Osteocyte (in vitro differentiated cells): ENCODE data around the gene ZC3H10. TPM values are rescaled to one million over a fixed set of nuclear protein-coding genes. Genes with fewer than 3 reads are reported as not detected.

Source experiments
- DNase-seq: peaks from one replicate; pipeline ENCODE4 v3.0.0; 2021; ENCODE audit warnings: mixed read lengths; ENCODE audit not compliant: unreplicated experiment; ENCODE audit errors: extremely low spot score
- H3K27ac Mint-ChIP-seq: one replicate; pipeline ENCODE4 v1.8.0; 2021; ENCODE audit warnings: mild to moderate bottlenecking, mixed read lengths; ENCODE audit not compliant: unreplicated experiment
- H3K27me3 Mint-ChIP-seq: one replicate; pipeline ENCODE4 v1.8.0; 2021; ENCODE audit warnings: mixed read lengths; ENCODE audit not compliant: unreplicated experiment
- H3K36me3 Mint-ChIP-seq: one replicate; pipeline ENCODE4 v1.8.0; 2021; ENCODE audit warnings: mixed read lengths; ENCODE audit not compliant: unreplicated experiment
- H3K4me1 Mint-ChIP-seq: one replicate; pipeline ENCODE4 v1.8.0; 2021; ENCODE audit warnings: mixed read lengths; ENCODE audit not compliant: unreplicated experiment
- H3K4me3 Mint-ChIP-seq: one replicate; pipeline ENCODE4 v1.8.0; 2021; ENCODE audit warnings: mild to moderate bottlenecking, moderate library complexity, mixed read lengths; ENCODE audit not compliant: unreplicated experiment
- H3K9me3 Mint-ChIP-seq: one replicate; pipeline ENCODE4 v1.8.0; 2021; ENCODE audit warnings: mixed read lengths; ENCODE audit not compliant: unreplicated experiment
- CTCF ChIP-seq: fragments of 200-600 bp; sonication (generic); IDR thresholded peaks from 2 replicates; pipeline ENCODE4 v1.5.0; 2021; ENCODE audit warnings: antibody characterized with exemption, mild to moderate bottlenecking, moderate library complexity
- total RNA-seq: library from RNA; stranded (reverse); gene quantifications from 2 replicates; pipeline ENCODE4 v1.2.1, GENCODE V29; 2021

ZC3H10 gene
- total RNA-seq, 1 donor from 2014 or later: 11.8 TPM

GRCh38 chr12:56078931-56079722 lies 38.9 kb upstream of the ZC3H10 start:
- TF ChIP-seq CTCF: peak; percentile 81
- H3K27ac Mint-ChIP-seq: peak overlapping the region; percentile 85
- no peaks in the 10 kb centered on the region for H3K27me3 Mint-ChIP-seq
- peak; percentile 96 for DNase-seq
- no peaks in the 10 kb centered on the region for H3K9me3 Mint-ChIP-seq
- H3K4me3 Mint-ChIP-seq: peak overlapping the region; percentile 76
- peaks cover 7% of the 10 kb centered on the region for H3K4me1 Mint-ChIP-seq
- H3K36me3 Mint-ChIP-seq: no peaks in the 10 kb centered on the region

GRCh38 chr12:56079723-56080555 lies 38.1 kb upstream of the ZC3H10 start, which contains the start of gene ERBB3:
Gene ERBB3, plus strand, starts transcription at chr12:56080165. Its CDS starts 136 bp downstream, at chr12:56080301.
- TF ChIP-seq CTCF: no peak
- Mint-ChIP-seq H3K36me3 (no peaks in the 10 kb centered on the region), H3K27me3 (no peaks in the 10 kb centered on the region), H3K27ac (peak within 1 kb of the TSS; percentile 85), H3K4me1 (peaks cover 7% of the 10 kb centered on the region), H3K9me3 (no peaks in the 10 kb centered on the region), H3K4me3 (peak within 1 kb of the TSS; percentile 76)
- DNase-seq: peak; percentile 88

GRCh38 chr12:56080556-56081138 lies 37.4 kb upstream of the ZC3H10 start:
- no peak for TF ChIP-seq CTCF
- H3K27me3 Mint-ChIP-seq: no peaks in the 10 kb centered on the region

GRCh38 chr12:56081393-56082347 lies 36.4 kb upstream of the ZC3H10 start:
- peaks cover 7% of the 10 kb centered on the region for H3K4me1 Mint-ChIP-seq
- no peaks in the 10 kb centered on the region for H3K9me3 Mint-ChIP-seq
- H3K36me3 Mint-ChIP-seq: no peaks in the 10 kb centered on the region
- H3K27ac Mint-ChIP-seq: no peak overlapping the region
- H3K27me3 Mint-ChIP-seq: no peaks in the 10 kb centered on the region
- DNase-seq: no peak
- no peak overlapping the region for H3K4me3 Mint-ChIP-seq
- TF ChIP-seq CTCF: no peak

More at GRCh38 chr12:56080556-56081138, 37.4 kb upstream of the ZC3H10 start:
- Mint-ChIP-seq H3K4me3 (peak overlapping the region; percentile 47), H3K4me1 (peaks cover 7% of the 10 kb centered on the region), H3K36me3 (no peaks in the 10 kb centered on the region), H3K9me3 (no peaks in the 10 kb centered on the region), H3K27ac (no peak overlapping the region)
- DNase-seq: no peak
